Fibroblast of lung (primary cell): ENCODE results near the gene CRELD2.

Experiments used
- CTCF ChIP-seq, 2 donors: IDR thresholded peaks in 1 of 2; conservative IDR thresholded peaks in 1 of 2; 1 replicate in 1 of 2; 2 replicates in 1 of 2; pipeline ENCODE4 v1.5.1; 2011 to 2012; ENCODE audit warnings: low read length in 2 of 2, control low read depth in 1 of 2, inconsistent platforms in 1 of 2, low read depth in 1 of 2, mild to moderate bottlenecking in 1 of 2
- EZH2 ChIP-seq: IDR thresholded peaks from 2 replicates; pipeline ENCODE4 v1.5.1; 2012; ENCODE audit warnings: low read length, control low read depth, mild to moderate bottlenecking; ENCODE audit errors: missing control alignments

DNA sequence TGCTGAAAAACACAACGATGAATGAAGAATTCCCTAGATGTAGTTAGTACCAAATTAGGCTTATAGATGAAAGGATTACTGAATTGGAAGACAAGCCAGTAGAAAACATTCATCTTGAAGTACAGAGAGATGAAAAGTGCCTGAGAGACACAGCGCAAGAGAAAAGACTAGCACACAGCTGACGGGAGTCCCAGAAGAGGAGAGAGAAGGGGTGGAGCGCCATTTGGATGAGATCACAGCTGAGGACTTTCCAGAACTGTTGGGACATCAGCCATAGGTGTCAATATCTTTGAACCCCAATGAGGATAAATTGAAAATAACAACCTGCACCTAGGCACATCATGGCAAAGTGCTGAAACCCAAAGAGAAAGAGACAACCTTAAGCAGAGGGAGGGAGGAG, 25.4 kb upstream of the CRELD2 start:
- TF ChIP-seq CTCF (conservative IDR thresholded peaks at IDR 0.05 in 1 of 2, IDR thresholded peaks at IDR 0.05 in 1 of 2; ENCODE audit: low read depth in 1 of 2, low read length in 2 of 2) (no peak), EZH2 (no peak)
